ENCODE measurements around the gene BIRC6.

BIRC6 gene

GRCh38 chr2:32506446-32506845 lies 149.6 kb downstream of the BIRC6 start:
- no peak for TF ChIP-seq CTCF (IDR thresholded peaks at IDR 0.05; ENCODE audit: low read depth, low read length)
- Histone ChIP-seq H3K27me3 (ENCODE audit: insufficient read depth, low read depth, severe bottlenecking) (no peaks in the 10 kb centered on the region), H3K27ac (no peak overlapping the region), H3K4me3 (ENCODE audit: low read depth, low read length) (no peak overlapping the region), H3K36me3 (peaks cover 82% of the 10 kb centered on the region), H3K9me3 (ENCODE audit: severe bottlenecking) (no peaks in the 10 kb centered on the region)
- no peak for DNase-seq

GRCh38 chr2:32514946-32515345 lies 158.1 kb downstream of the BIRC6 start:
- DNase-seq, result no peak
- no peak for TF ChIP-seq CTCF (IDR thresholded peaks at IDR 0.05; ENCODE audit: low read depth, low read length)
- H3K36me3 ChIP-seq, result peaks cover 71% of the 10 kb centered on the region
- H3K4me3 ChIP-seq (ENCODE audit: low read depth, low read length), result no peak overlapping the region
- H3K9me3 ChIP-seq (ENCODE audit: severe bottlenecking), result no peaks in the 10 kb centered on the region
- no peak overlapping the region for H3K27ac ChIP-seq
- H3K27me3 ChIP-seq (ENCODE audit: insufficient read depth, low read depth, severe bottlenecking), result no peaks in the 10 kb centered on the region

- H3K9me3 ChIP-seq (ENCODE audit: severe bottlenecking), result no peaks in the 10 kb centered on the region
- H3K27me3 ChIP-seq (ENCODE audit: insufficient read depth, low read depth, severe bottlenecking), result no peaks in the 10 kb centered on the region
- peaks cover 72% of the 10 kb centered on the region for H3K36me3 ChIP-seq
- DNase-seq, result no peak
- H3K4me3 ChIP-seq (ENCODE audit: low read depth, low read length), result no peak overlapping the region
- TF ChIP-seq CTCF (IDR thresholded peaks at IDR 0.05; ENCODE audit: low read depth, low read length), result no peak
- no peak overlapping the region for H3K27ac ChIP-seq
Observed at GRCh38 chr2:32516567-32516966, 159.7 kb downstream of the BIRC6 start.

GRCh38 chr2:32522770-32523169 lies 165.9 kb downstream of the BIRC6 start:
- Histone ChIP-seq H3K4me3 (ENCODE audit: low read depth, low read length) (no peak overlapping the region), H3K36me3 (peaks cover 61% of the 10 kb centered on the region), H3K27ac (no peak overlapping the region), H3K27me3 (ENCODE audit: insufficient read depth, low read depth, severe bottlenecking) (no peaks in the 10 kb centered on the region), H3K9me3 (ENCODE audit: severe bottlenecking) (no peaks in the 10 kb centered on the region)
- no peak for TF ChIP-seq CTCF (IDR thresholded peaks at IDR 0.05; ENCODE audit: low read depth, low read length)
- DNase-seq, result no peak

GRCh38 chr2:32523686-32524085 lies 166.9 kb downstream of the BIRC6 start:
- H3K9me3 ChIP-seq (ENCODE audit: severe bottlenecking), result no peaks in the 10 kb centered on the region
- TF ChIP-seq CTCF (IDR thresholded peaks at IDR 0.05; ENCODE audit: low read depth, low read length), result no peak
- DNase-seq, result no peak
- H3K36me3 ChIP-seq, result peaks cover 62% of the 10 kb centered on the region
- no peak overlapping the region for H3K4me3 ChIP-seq (ENCODE audit: low read depth, low read length)
- no peaks in the 10 kb centered on the region for H3K27me3 ChIP-seq (ENCODE audit: insufficient read depth, low read depth, severe bottlenecking)
- H3K27ac ChIP-seq, result no peak overlapping the region

- no peak overlapping the region for H3K4me3 ChIP-seq (ENCODE audit: low read depth, low read length)
- H3K27me3 ChIP-seq (ENCODE audit: insufficient read depth, low read depth, severe bottlenecking), result no peaks in the 10 kb centered on the region
- no peak for TF ChIP-seq CTCF (IDR thresholded peaks at IDR 0.05; ENCODE audit: low read depth, low read length)
- no peak for DNase-seq
- peaks cover 24% of the 10 kb centered on the region for H3K36me3 ChIP-seq
- no peak overlapping the region for H3K27ac ChIP-seq
- no peaks in the 10 kb centered on the region for H3K9me3 ChIP-seq (ENCODE audit: severe bottlenecking)
Observed at GRCh38 chr2:32532341-32532740, 175.5 kb downstream of the BIRC6 start.
